Suprapubic skin (tissue), 4 donors: Measurements from ENCODE around the gene KLF16.

Experiments
- CTCF ChIP-seq, 2 donors: fragments of 200-600 bp in 1 of 2; fragments of 450-650 bp in 1 of 2; sonication (generic) in 1 of 2; IDR thresholded peaks; one replicate each; pipeline ENCODE4 v1.5.1; 2016 to 2019; ENCODE audit warnings: antibody characterized with exemption in 2 of 2, mild to moderate bottlenecking in 1 of 2, moderate library complexity in 1 of 2
- EP300 ChIP-seq: sonication (generic); formaldehyde crosslinking; IDR thresholded peaks from one replicate; pipeline ENCODE4 v1.6.1; 2017; ENCODE audit warnings: antibody characterized with exemption
- POLR2A ChIP-seq, 2 donors: fragments of 450-650 bp; IDR thresholded peaks; one replicate each; pipeline ENCODE4 v1.6.1; 2017; ENCODE audit warnings: antibody characterized with exemption in 2 of 2, mild to moderate bottlenecking in 2 of 2, moderate library complexity in 2 of 2
- POLR2AphosphoS5 ChIP-seq, 3 donors: sonication (generic); formaldehyde crosslinking; IDR thresholded peaks; one replicate each; pipeline ENCODE4 v1.6.1; 2017; ENCODE audit warnings: antibody characterized with exemption in 3 of 3

- TF ChIP-seq POLR2A (IDR thresholded peaks at IDR 0.05) (no peak), CTCF (IDR thresholded peaks at IDR 0.05) (no peak), POLR2AphosphoS5 (IDR thresholded peaks at IDR 0.05) (no peak), EP300 (no peak)
Observed at GRCh38 chr19:1810439-1811160, 52.8 kb downstream of the KLF16 start.
